ENCODE measurements around the gene AGFG2. TPM values are rescaled to one million over a fixed set of nuclear protein-coding genes. Genes with fewer than 3 reads are reported as not detected.
"Not testable (repeated sequence)": the region's sequence is repeated elsewhere in the genome, so short reads cannot be mapped to it uniquely, and the experiment has no call there.

Gene AGFG2
- total RNA-seq, 1 donor from 2014 or later: 36.0 TPM

DNA sequence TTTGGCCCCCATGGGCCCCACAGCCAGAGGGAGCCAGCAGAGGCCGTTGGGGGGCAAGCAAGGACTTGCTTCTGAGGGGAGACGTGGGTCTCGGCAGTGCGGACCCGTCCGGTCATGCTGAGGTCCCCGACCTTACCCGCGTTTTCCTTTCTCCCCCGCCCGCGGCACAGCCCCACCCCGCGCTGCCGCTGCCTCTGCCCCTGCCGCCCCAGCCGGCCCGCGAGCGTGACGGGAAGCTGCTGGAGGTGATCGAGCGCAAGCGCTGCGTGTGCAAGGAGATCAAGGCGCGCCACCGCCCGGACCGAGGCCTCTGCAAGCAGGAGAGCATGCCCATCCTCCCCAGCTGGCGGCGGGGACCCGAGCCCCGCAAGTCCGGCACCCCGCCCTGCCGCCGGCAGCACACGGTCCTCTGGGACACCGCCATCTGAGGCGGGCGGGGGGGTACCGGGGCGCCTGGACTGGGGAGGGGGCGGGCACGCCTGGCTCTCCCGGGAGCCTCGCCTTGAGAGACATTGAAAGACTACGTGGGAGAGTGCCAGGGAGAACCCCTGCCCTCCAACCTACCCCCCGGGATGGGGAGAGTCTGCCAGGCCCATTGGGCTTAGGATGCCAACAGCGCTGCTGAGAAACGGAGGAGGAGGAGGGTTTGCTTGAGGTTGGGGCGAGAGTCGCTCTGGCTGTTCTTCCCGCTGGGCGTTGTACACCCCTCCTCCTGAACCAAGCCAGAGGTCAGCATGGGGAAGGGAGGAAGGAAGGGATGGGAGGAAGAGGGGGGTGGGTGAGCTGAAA lies 45.3 kb upstream of the AGFG2 start:
- ATAC-seq: peak; percentile 70
- Histone ChIP-seq H3K4me3 (peak overlapping the region; percentile 40), H3K9me3 (no peaks in the 10 kb centered on the region), H3K27me3 (no peaks in the 10 kb centered on the region), H3K4me1 (peaks cover 13% of the 10 kb centered on the region), H3K36me3 (no peaks in the 10 kb centered on the region), H3K27ac (no peak overlapping the region)
- TF ChIP-seq, protein P1, sequence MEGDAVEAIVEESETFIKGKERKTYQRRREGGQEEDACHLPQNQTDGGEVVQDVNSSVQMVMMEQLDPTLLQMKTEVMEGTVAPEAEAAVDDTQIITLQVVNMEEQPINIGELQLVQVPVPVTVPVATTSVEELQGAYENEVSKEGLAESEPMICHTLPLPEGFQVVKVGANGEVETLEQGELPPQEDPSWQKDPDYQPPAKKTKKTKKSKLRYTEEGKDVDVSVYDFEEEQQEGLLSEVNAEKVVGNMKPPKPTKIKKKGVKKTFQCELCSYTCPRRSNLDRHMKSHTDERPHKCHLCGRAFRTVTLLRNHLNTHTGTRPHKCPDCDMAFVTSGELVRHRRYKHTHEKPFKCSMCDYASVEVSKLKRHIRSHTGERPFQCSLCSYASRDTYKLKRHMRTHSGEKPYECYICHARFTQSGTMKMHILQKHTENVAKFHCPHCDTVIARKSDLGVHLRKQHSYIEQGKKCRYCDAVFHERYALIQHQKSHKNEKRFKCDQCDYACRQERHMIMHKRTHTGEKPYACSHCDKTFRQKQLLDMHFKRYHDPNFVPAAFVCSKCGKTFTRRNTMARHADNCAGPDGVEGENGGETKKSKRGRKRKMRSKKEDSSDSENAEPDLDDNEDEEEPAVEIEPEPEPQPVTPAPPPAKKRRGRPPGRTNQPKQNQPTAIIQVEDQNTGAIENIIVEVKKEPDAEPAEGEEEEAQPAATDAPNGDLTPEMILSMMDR (IDR thresholded peaks at IDR 0.05): no peak
- intact Hi-C loops (cut with DNase I): no loop called here
- DNase-seq: peak; percentile 81

DNA sequence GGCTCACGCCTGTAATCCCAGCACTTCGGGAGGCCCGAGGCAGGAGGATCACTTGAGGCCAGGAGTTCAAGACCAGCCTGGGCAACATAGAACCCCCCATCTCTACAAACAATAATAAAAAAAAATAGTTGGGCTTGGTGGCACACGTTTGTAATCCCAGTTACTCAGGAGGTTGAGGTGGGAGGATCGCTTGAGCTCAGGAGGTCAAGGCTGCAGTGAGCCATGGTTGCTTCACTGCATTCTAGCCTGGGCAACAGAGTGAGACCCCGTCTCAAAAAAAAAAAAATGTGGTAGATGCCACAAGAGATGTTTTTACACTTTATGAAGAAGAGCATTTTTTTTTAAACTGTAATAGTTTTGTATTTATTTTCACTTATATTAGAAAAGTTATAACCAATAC lies 42.5 kb upstream of the AGFG2 start:
- ATAC-seq (no peak), DNase-seq (no peak)
- H3K4me1 ChIP-seq: peaks cover 13% of the 10 kb centered on the region
- H3K9me3 ChIP-seq: no peaks in the 10 kb centered on the region
- TF ChIP-seq, protein P1 (IDR thresholded peaks at IDR 0.05): no peak
- no peak overlapping the region for H3K27ac ChIP-seq
- H3K27me3 ChIP-seq: no peaks in the 10 kb centered on the region
- H3K36me3 ChIP-seq: no peaks in the 10 kb centered on the region
- H3K4me3 ChIP-seq: no peak overlapping the region
- intact Hi-C loops (cut with DNase I): no loop called here

DNA sequence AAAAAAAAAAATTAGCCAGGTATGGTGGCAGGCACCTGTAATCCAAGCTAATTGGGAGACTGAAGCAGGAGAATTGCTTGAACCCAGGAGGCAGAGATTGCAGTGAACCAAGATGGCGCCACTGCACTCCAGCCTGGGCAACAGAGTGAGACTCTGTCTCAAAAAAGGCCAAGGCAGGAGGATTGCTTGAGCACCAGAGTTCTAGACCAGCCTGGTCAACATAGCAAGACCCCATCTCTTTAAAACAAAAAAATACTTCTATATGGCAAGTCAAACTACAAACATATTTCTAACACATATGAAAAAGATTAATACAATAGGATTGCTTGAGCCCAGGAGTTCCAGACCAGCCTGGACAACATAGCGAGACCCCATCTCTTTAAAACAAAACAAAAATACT lies 38.3 kb upstream of the AGFG2 start:
- ATAC-seq; intact Hi-C loops (cut with DNase I); H3K9me3 ChIP-seq; DNase-seq; H3K4me1 ChIP-seq; H3K27ac ChIP-seq; H3K27me3 ChIP-seq; H3K4me3 ChIP-seq; H3K36me3 ChIP-seq: not testable (repeated sequence)

DNA sequence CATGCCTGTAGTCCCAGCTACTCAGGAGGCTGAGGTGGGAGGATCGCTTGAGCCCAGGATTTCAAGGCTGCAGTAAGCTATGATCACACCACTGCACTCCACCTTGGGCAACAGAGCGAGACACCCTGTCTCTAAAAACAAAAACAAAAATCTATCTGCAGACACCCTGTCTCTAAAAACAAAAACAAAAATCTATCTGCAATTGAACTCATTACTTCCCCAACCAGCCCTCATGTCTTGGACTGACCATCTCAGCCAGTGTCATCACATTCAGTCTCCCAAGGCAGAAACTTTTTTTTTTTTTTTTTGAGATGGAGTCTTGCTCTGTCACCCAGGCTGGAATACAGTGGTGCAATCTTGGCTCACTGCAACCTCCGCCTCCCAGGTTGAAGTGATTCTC lies 35.0 kb upstream of the AGFG2 start:
- ATAC-seq; H3K4me1 ChIP-seq; H3K9me3 ChIP-seq; H3K36me3 ChIP-seq; intact Hi-C loops (cut with DNase I); DNase-seq; H3K27me3 ChIP-seq; H3K4me3 ChIP-seq; H3K27ac ChIP-seq: not testable (repeated sequence)

DNA sequence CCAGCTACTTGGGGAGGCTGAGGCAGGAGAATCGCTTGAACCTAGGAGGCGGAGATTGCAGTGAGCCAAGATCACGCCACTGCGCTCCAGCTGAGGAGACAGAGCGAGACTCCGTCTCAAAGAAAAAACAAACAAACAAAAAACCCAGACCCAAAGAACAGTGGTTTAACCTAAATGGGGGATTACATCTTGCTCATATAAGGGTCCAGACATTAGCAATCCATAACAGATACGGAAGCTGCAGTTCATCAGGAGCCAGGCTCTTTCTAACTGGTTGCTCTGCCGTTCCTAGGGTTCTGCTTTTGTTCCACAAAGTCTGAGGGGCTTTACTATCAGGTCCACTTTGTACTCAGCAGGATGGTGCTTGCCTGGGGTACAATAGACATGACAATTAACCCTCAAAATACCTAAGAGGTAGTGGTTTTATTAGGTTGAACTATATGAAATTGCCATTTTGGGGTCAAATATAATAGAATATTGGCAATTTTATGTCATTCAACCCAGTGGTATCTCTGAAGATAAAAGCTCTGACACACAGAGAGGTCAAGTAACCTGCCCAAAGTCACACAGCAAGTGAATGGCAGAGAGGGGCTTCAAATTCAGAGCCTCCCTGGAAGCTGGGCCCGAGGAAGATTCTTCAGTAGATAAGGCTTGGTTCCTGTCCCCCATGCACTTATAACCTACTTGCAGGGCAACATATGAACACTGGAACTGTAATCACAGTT lies 34.0 kb upstream of the AGFG2 start:
- TF ChIP-seq, protein P1 (IDR thresholded peaks at IDR 0.05): no peak
- no peak for ATAC-seq
- no peaks in the 10 kb centered on the region for H3K4me1 ChIP-seq
- no peaks in the 10 kb centered on the region for H3K27me3 ChIP-seq
- DNase-seq: no peak
- no peak overlapping the region for H3K27ac ChIP-seq
- H3K9me3 ChIP-seq: no peaks in the 10 kb centered on the region
- H3K36me3 ChIP-seq: no peaks in the 10 kb centered on the region
- intact Hi-C loops (cut with DNase I): no loop called here
- H3K4me3 ChIP-seq: no peak overlapping the region

DNA sequence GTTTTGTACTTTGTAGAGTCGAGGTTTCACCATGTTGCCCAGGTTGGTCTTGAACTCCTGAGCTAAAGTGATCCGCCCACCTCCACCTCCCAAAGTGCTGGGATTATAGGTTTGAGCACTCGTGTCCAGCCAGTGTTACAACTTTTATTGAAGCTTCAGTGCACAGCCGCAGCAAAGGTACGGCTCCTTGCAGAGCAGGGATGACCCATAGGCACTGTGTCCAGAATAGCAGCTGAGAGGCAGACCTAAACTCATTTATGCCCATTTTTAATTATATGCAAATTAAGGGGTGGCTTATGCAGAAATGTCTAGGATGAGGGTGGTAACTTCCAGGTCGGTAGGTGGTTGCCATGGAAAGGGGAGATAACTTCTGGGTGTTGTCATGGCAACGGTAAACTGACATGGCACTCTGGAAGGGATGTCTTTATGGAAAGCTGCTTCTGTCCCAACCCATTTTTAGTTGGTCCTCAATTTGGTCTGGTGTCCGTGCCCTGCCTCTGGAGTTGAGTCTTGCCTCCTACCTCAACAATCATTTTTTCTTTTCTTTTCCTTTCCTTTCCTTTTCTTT lies 32.6 kb upstream of the AGFG2 start:
- intact Hi-C loops (cut with DNase I): no loop called here
- H3K27ac ChIP-seq: no peak overlapping the region
- DNase-seq: no peak
- H3K4me1 ChIP-seq: no peaks in the 10 kb centered on the region
- H3K4me3 ChIP-seq: no peak overlapping the region
- no peak for ATAC-seq
- H3K36me3 ChIP-seq: no peaks in the 10 kb centered on the region
- no peaks in the 10 kb centered on the region for H3K27me3 ChIP-seq
- TF ChIP-seq, protein P1 (IDR thresholded peaks at IDR 0.05): no peak
- H3K9me3 ChIP-seq: no peaks in the 10 kb centered on the region
